ENCODE results near the gene CACNA2D4. TPM values are rescaled to one million over a fixed set of nuclear protein-coding genes. Genes with fewer than 3 reads are reported as not detected.
A peak's percentile ranks its signal among the peaks of the same experiment; 100 is the strongest.

CACNA2D4 gene
- total RNA-seq, 4 donors from 2014 or later, result 0.25 to 3.1 (median 0.68) TPM

- Histone ChIP-seq H3K9me3 (no peaks in the 10 kb centered on the region), H3K4me3 (peak overlapping the region; percentile 51 to 67 (median 59)), H3K27me3 (no peaks in the 10 kb centered on the region), H3K36me3 (no peaks in the 10 kb centered on the region), H3K4me1 (peaks cover 25 to 26% of the 10 kb centered on the region in 2 donors), H3K27ac (peak overlapping the region; percentile 72 to 80 (median 74))
- peak; percentile 79 to 89 for DNase-seq
- peak; percentile 79 to 82 for ATAC-seq
- intact Hi-C loops (cut with DNase I; ENCODE audit: low total_unique reads) (loop anchor here (1.0 to 2.0 kb wide), 2 partner anchors 144 to 239 kb away; no protein-coding TSS in a partner anchor), in situ Hi-C loops (cut with MboI; ENCODE audit: low sequenced_read_pairs in 4 of 4) (no loop called here)
- TF ChIP-seq CTCF (IDR thresholded peaks at IDR 0.05 in 4 of 5, conservative IDR thresholded peaks at IDR 0.05 in 1 of 5), result peak; percentile 88 to 100 (median 99)
- peak; percentile 36 to 56 for TF ChIP-seq POLR2A (IDR thresholded peaks at IDR 0.05)
These were observed 122.5 kb downstream of the CACNA2D4 start for GRCh38 chr12:1795785-1796514.

- Histone ChIP-seq H3K4me3 (peak overlapping the region in 3 of 4 donors; percentile 30 to 62 (median 42)), H3K27ac (peak overlapping the region; percentile 72 to 76 (median 74)), H3K27me3 (no peaks in the 10 kb centered on the region), H3K36me3 (no peaks in the 10 kb centered on the region), H3K4me1 (peaks cover 29 to 31% of the 10 kb centered on the region in 2 donors), H3K9me3 (no peaks in the 10 kb centered on the region)
- in situ Hi-C loops (cut with MboI; ENCODE audit: low sequenced_read_pairs in 4 of 4), result no loop called here
- DNase-seq (no peak), ATAC-seq (no peak)
- intact Hi-C loops (cut with DNase I; ENCODE audit: low total_unique reads), result no loop called here
- TF ChIP-seq CTCF (IDR thresholded peaks at IDR 0.05 in 4 of 5, conservative IDR thresholded peaks at IDR 0.05 in 1 of 5), result no peak
- no peak for TF ChIP-seq POLR2A (IDR thresholded peaks at IDR 0.05)
These were observed 123.1 kb downstream of the CACNA2D4 start for GRCh38 chr12:1795221-1795784.

GRCh38 chr12:1794440-1795090 is 123.9 kb downstream of the CACNA2D4 start:
- Histone ChIP-seq H3K4me3 (no peak overlapping the region), H3K4me1 (peaks cover 29 to 31% of the 10 kb centered on the region in 2 donors), H3K36me3 (no peaks in the 10 kb centered on the region), H3K27ac (peak overlapping the region; percentile 47 to 76 (median 74)), H3K27me3 (no peaks in the 10 kb centered on the region), H3K9me3 (no peaks in the 10 kb centered on the region)
- TF ChIP-seq POLR2A (IDR thresholded peaks at IDR 0.05) (no peak), CTCF (IDR thresholded peaks at IDR 0.05 in 4 of 5, conservative IDR thresholded peaks at IDR 0.05 in 1 of 5) (no peak)
- in situ Hi-C loops (cut with MboI; ENCODE audit: low sequenced_read_pairs in 4 of 4), result loop anchor here (5.0 kb wide), 3 partner anchors 142 to 147 kb away; no protein-coding TSS in a partner anchor
- ATAC-seq, result no peak
- DNase-seq, result no peak
- intact Hi-C loops (cut with DNase I; ENCODE audit: low total_unique reads), result no loop called here

GRCh38 chr12:1793426-1794210 is 124.8 kb downstream of the CACNA2D4 start:
- ATAC-seq, result no peak
- intact Hi-C loops (cut with DNase I; ENCODE audit: low total_unique reads) (no loop called here), in situ Hi-C loops (cut with MboI; ENCODE audit: low sequenced_read_pairs in 4 of 4) (loop anchor here (5.0 kb wide), 3 partner anchors 141 to 146 kb away; no protein-coding TSS in a partner anchor)
- no peaks in the 10 kb centered on the region for H3K36me3 ChIP-seq
- H3K27ac ChIP-seq, result peak overlapping the region; percentile 47 to 76 (median 74)
- no peaks in the 10 kb centered on the region for H3K9me3 ChIP-seq
- peaks cover 29 to 36% of the 10 kb centered on the region in 2 donors for H3K4me1 ChIP-seq
- TF ChIP-seq CTCF (IDR thresholded peaks at IDR 0.05 in 4 of 5, conservative IDR thresholded peaks at IDR 0.05 in 1 of 5), result no peak
- TF ChIP-seq POLR2A (IDR thresholded peaks at IDR 0.05), result no peak
- H3K27me3 ChIP-seq, result no peaks in the 10 kb centered on the region
- no peak for DNase-seq
- no peak overlapping the region for H3K4me3 ChIP-seq
